Astrocyte of the hippocampus (primary cell): Measurements from ENCODE around the gene UCN.

ENCODE experiments used
- DNase-seq: peaks from one replicate; pipeline ENCODE4 v3.0.0; 2011; ENCODE audit warnings: low read depth, low spot score

UCN gene

GRCh38 chr2:27261926-27262298, 46.3 kb downstream of the UCN start:
- no peak for DNase-seq

GRCh38 chr2:27261241-27261925, 46.9 kb downstream of the UCN start:
- DNase-seq, result no peak

GRCh38 chr2:27258051-27258450, 50.2 kb downstream of the UCN start:
- DNase-seq, result no peak
